H9 (cell line): ENCODE data around the gene MED15. TPM values are rescaled to one million over a fixed set of nuclear protein-coding genes. Genes with fewer than 3 reads are reported as not detected.

Experiments
- DNase-seq: peaks from one replicate; pipeline ENCODE4 v3.0.0-alpha.2; 2017
- H2AFZ ChIP-seq: one replicate; pipeline ENCODE4 v1.6.1; 2013; ENCODE audit warnings: mild to moderate bottlenecking, low read length, control low read depth, moderate library complexity
- H2AK5ac ChIP-seq: 2 replicates; pipeline ENCODE4 v1.6.1; 2013; ENCODE audit warnings: low read length, control low read depth, mixed read lengths; ENCODE audit not compliant: insufficient read length
- H2BK120ac ChIP-seq: one replicate; pipeline ENCODE4 v1.6.1; 2013; ENCODE audit warnings: low read depth, mild to moderate bottlenecking, low read length, control low read depth, inconsistent platforms; ENCODE audit not compliant: poor library complexity, severe bottlenecking
- H2BK12ac ChIP-seq: 2 replicates; pipeline ENCODE4 v1.6.1; 2013; ENCODE audit warnings: low read length, control low read depth, mixed read lengths, low read depth; ENCODE audit not compliant: insufficient read length
- H2BK15ac ChIP-seq: 2 replicates; pipeline ENCODE4 v1.6.1; 2013; ENCODE audit warnings: low read depth, low read length, control low read depth
- H2BK20ac ChIP-seq: one replicate; pipeline ENCODE4 v1.6.1; 2013; ENCODE audit warnings: low read depth, mild to moderate bottlenecking, low read length, control low read depth, inconsistent platforms; ENCODE audit not compliant: poor library complexity, severe bottlenecking
- H2BK5ac ChIP-seq: 2 replicates; pipeline ENCODE4 v1.6.1; 2013; ENCODE audit warnings: low read length, control low read depth, mixed read lengths; ENCODE audit not compliant: insufficient read length
- H3K14ac ChIP-seq: 2 replicates; pipeline ENCODE4 v1.6.1; 2013; ENCODE audit warnings: low read length, control low read depth; ENCODE audit not compliant: insufficient read depth
- H3K18ac ChIP-seq: 2 replicates; pipeline ENCODE4 v1.6.1; 2013; ENCODE audit warnings: low read depth, mild to moderate bottlenecking, mixed read lengths, low read length, control low read depth; ENCODE audit not compliant: insufficient read length
- H3K23ac ChIP-seq: 2 replicates; pipeline ENCODE4 v1.6.1; 2013; ENCODE audit warnings: low read length, control low read depth, mixed read lengths, low read depth; ENCODE audit not compliant: insufficient read length
- H3K23me2 ChIP-seq: 2 replicates; pipeline ENCODE4 v1.6.1; 2013; ENCODE audit warnings: low read depth, mild to moderate bottlenecking, mixed read lengths, low read length, control low read depth; ENCODE audit not compliant: insufficient read length, poor library complexity, severe bottlenecking
- H3K27ac ChIP-seq: 2 replicates; pipeline ENCODE4 v1.5.1; 2013; ENCODE audit warnings: low read length, control low read depth, mixed read lengths, low read depth; ENCODE audit not compliant: insufficient read length
- H3K27me3 ChIP-seq: 2 replicates; pipeline ENCODE4 v1.6.1; 2013; ENCODE audit warnings: low read length, control low read depth, inconsistent platforms; ENCODE audit not compliant: insufficient read depth
- H3K4ac ChIP-seq: 2 replicates; pipeline ENCODE4 v1.6.1; 2013; ENCODE audit warnings: low read depth, mild to moderate bottlenecking, control low read depth, inconsistent platforms, low read length, moderate library complexity
- H3K4me1 ChIP-seq: 2 replicates; pipeline ENCODE4 v1.6.1; 2013; ENCODE audit warnings: low read length, control low read depth, inconsistent platforms; ENCODE audit not compliant: insufficient read depth
- H3K4me2 ChIP-seq: 2 replicates; pipeline ENCODE4 v1.6.1; 2013; ENCODE audit warnings: low read length, control low read depth, mixed read lengths; ENCODE audit not compliant: insufficient read length, insufficient read depth
- H3K56ac ChIP-seq: 2 replicates; pipeline ENCODE4 v1.6.1; 2013; ENCODE audit warnings: low read depth, mild to moderate bottlenecking, mixed read lengths, low read length, control low read depth; ENCODE audit not compliant: insufficient read length
- H3K79me1 ChIP-seq: 2 replicates; pipeline ENCODE4 v1.6.1; 2013; ENCODE audit warnings: low read depth, mild to moderate bottlenecking, moderate library complexity, low read length, control low read depth, inconsistent platforms; ENCODE audit not compliant: insufficient read depth, poor library complexity, severe bottlenecking
- H3K79me2 ChIP-seq: 2 replicates; pipeline ENCODE4 v1.6.1; 2013; ENCODE audit warnings: low read length, control low read depth, inconsistent platforms; ENCODE audit not compliant: insufficient read depth
- H3K9ac ChIP-seq: 2 replicates; pipeline ENCODE4 v1.6.1; 2013; ENCODE audit warnings: low read length, control low read depth, mixed read lengths; ENCODE audit not compliant: insufficient read length; ENCODE audit errors: extremely low read depth
- H3K9me3 ChIP-seq: one replicate; pipeline ENCODE4 v1.6.1; 2013; ENCODE audit warnings: low read depth, low read length, inconsistent platforms; ENCODE audit not compliant: control insufficient read depth
- H3T11ph ChIP-seq: one replicate; pipeline ENCODE4 v1.6.1; 2013; ENCODE audit warnings: mild to moderate bottlenecking, low read length, control low read depth, inconsistent platforms
- H4K20me1 ChIP-seq: one replicate; pipeline ENCODE4 v1.6.1; 2013; ENCODE audit not compliant: control insufficient read depth, insufficient read length, insufficient read depth
- H4K5ac ChIP-seq: 2 replicates; pipeline ENCODE4 v1.6.1; 2013; ENCODE audit warnings: low read depth, mild to moderate bottlenecking, mixed read lengths, low read length, control low read depth; ENCODE audit not compliant: insufficient read length
- H4K8ac ChIP-seq: replicated peaks from 2 replicates; pipeline ENCODE4 v1.6.1; 2013; ENCODE audit warnings: low read length, control low read depth, mixed read lengths, low read depth; ENCODE audit not compliant: insufficient read length
- H4K91ac ChIP-seq: 2 replicates; pipeline ENCODE4 v1.6.1; 2013; ENCODE audit warnings: low read depth, mild to moderate bottlenecking, moderate library complexity, mixed read lengths, low read length, control low read depth; ENCODE audit not compliant: insufficient read length
- H3K27ac Mint-ChIP-seq, 3 experiments: 2 replicates in 2 of 3; 3 replicates in 1 of 3; pipeline ENCODE4 v1.8.0; 2020 to 2021; ENCODE audit warnings: mixed read lengths in 3 of 3, mild to moderate bottlenecking in 1 of 3, moderate library complexity in 1 of 3
- H3K27me3 Mint-ChIP-seq: 2 replicates; pipeline ENCODE4 v1.8.0; 2021; ENCODE audit warnings: low read depth, mild to moderate bottlenecking, moderate library complexity, mixed read lengths
- H3K36me3 Mint-ChIP-seq, 3 experiments: 2 replicates in 2 of 3; 3 replicates in 1 of 3; pipeline ENCODE4 v1.8.0; 2020 to 2021; ENCODE audit warnings: low read depth in 3 of 3, mixed read lengths in 3 of 3; ENCODE audit not compliant: insufficient read depth in 1 of 3
- H3K4me1 Mint-ChIP-seq, 2 experiments: 2 replicates each; pipeline ENCODE4 v1.8.0; 2020; ENCODE audit warnings: mixed read lengths in 2 of 2
- H3K4me3 Mint-ChIP-seq, 2 experiments: 2 replicates in 1 of 2; 3 replicates in 1 of 2; pipeline ENCODE4 v1.8.0; 2020 to 2021; ENCODE audit warnings: mild to moderate bottlenecking in 2 of 2, mixed read lengths in 2 of 2, moderate library complexity in 1 of 2
- H3K9me3 Mint-ChIP-seq, 2 experiments: 2 replicates in 1 of 2; 3 replicates in 1 of 2; pipeline ENCODE4 v1.8.0; 2020; ENCODE audit warnings: mild to moderate bottlenecking in 2 of 2, mixed read lengths in 2 of 2, moderate library complexity in 1 of 2
- WGBS: extraction: QIAGEN DNeasy Blood & Tissue Kit; methylation state at CpG from one replicate; pipeline ENCODE4 v1.1.7; 2013; ENCODE audit warnings: missing lambda C conversion rate, low lambda C conversion rate, mixed read lengths; ENCODE audit not compliant: insufficient read length; ENCODE audit errors: extremely low coverage; 5-methylcytosine and 5-hydroxymethylcytosine counted together
- long read RNA-seq: library from polyadenylated mRNA; unstranded; transcript quantifications from one replicate; pipeline ENCODE4 v2.0.0, GENCODE V29; 2020
- total RNA-seq: library from RNA; stranded (reverse); gene quantifications from 2 replicates; pipeline ENCODE4 v1.2.1, GENCODE V29; 2021
- TF ChIP-seq, protein P1 (sequence below): fragments of 200-600 bp; sonication (generic); conservative IDR thresholded peaks from 3 replicates; pipeline ENCODE4 v1.8.0; 2021; ENCODE audit warnings: antibody characterized with exemption, mild to moderate bottlenecking

Gene MED15, protein sequence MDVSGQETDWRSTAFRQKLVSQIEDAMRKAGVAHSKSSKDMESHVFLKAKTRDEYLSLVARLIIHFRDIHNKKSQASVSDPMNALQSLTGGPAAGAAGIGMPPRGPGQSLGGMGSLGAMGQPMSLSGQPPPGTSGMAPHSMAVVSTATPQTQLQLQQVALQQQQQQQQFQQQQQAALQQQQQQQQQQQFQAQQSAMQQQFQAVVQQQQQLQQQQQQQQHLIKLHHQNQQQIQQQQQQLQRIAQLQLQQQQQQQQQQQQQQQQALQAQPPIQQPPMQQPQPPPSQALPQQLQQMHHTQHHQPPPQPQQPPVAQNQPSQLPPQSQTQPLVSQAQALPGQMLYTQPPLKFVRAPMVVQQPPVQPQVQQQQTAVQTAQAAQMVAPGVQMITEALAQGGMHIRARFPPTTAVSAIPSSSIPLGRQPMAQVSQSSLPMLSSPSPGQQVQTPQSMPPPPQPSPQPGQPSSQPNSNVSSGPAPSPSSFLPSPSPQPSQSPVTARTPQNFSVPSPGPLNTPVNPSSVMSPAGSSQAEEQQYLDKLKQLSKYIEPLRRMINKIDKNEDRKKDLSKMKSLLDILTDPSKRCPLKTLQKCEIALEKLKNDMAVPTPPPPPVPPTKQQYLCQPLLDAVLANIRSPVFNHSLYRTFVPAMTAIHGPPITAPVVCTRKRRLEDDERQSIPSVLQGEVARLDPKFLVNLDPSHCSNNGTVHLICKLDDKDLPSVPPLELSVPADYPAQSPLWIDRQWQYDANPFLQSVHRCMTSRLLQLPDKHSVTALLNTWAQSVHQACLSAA
- total RNA-seq: 46.0 and 47.4 TPM in 2 replicates
- long read RNA-seq, transcript MED15-201 (18 exons, 3,351 nt): minor isoform, 7 of 102 reads
- long read RNA-seq, transcript MED15-202 (17 exons, 3,252 nt): major isoform, 22 of 102 reads
- long read RNA-seq, partial matches to known transcripts: 31 of 102 reads
- long read RNA-seq, other reads (novel, unspliced or antisense): 34 of 102 reads

DNA sequence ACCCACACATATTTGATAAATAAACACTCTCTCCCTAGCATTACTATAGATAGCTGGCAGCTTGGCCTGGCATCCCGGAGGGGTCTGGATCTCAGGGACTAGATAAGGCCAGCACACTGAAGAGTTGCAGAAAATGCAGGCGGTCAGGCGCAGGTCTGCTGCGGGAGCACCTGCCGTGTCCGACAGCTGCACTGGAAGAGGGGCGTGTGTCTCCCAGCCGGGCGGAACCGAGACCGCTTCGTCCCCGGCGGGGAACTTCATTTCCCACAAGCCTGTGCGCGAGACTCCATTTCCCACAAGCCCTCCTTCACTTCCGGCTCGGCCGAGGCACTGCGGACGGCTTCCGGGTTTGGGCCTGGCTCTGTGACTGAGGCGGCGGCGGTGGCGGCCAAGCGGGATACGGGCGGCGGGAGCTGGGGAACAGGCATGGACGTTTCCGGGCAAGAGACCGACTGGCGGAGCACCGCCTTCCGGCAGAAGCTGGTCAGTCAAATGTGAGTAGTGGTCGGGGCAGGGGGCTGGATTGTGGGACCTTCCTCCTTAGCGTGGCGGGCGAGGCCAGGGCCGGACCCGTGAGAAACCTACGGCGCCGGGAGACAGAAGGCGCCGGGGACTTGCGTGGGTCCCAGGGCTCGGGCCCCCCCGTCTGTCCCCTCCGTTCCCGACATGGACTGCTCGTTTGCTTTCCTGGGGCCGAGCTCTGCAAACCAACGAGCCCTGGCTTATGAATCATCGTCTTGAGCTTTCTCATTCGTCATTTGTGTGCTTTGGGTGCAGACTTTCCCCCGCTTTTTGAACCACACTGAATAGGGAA, at the start of gene MED15:
Gene MED15, plus strand, starts transcription at position 358 of the 814 bp plus-strand sequence. Its CDS starts 69 bp downstream, at position 427.
- Histone ChIP-seq H4K5ac (no peak within 1 kb of the TSS), H2BK5ac (no peak within 1 kb of the TSS), H3K23me2 (peaks cover 8% of the 10 kb centered on the region), H4K8ac (no peak within 1 kb of the TSS), H4K91ac (no peak within 1 kb of the TSS), H3K56ac (no peak within 1 kb of the TSS), H3K23ac (no peak within 1 kb of the TSS), H3K27ac (no peak within 1 kb of the TSS), H3K4ac (no peak within 1 kb of the TSS), H3K9me3 (no peaks in the 10 kb centered on the region), H2AFZ (peak within 1 kb of the TSS; percentile 60), H3K14ac (peak within 1 kb of the TSS; percentile 90), H4K20me1 (no peaks in the 10 kb centered on the region), H3K18ac (peak within 1 kb of the TSS; percentile 81), H3K79me1 (no peaks in the 10 kb centered on the region), H3K4me2 (peak within 1 kb of the TSS; percentile 89), H3K9ac (peak within 1 kb of the TSS; percentile 84), H2BK20ac (no peak within 1 kb of the TSS), H2BK120ac (no peak within 1 kb of the TSS), H3K79me2 (peaks cover 21% of the 10 kb centered on the region; the same call in 1 of the 2 replicates), H3K4me1 (peaks cover 7% of the 10 kb centered on the region; the same call in 1 of the 2 replicates), H2AK5ac (no peak within 1 kb of the TSS), H2BK15ac (no peak within 1 kb of the TSS), H3T11ph (no peak within 1 kb of the TSS), H3K27me3 (no peaks in the 10 kb centered on the region), H2BK12ac (no peak within 1 kb of the TSS)
- Mint-ChIP-seq H3K4me1 (peaks cover 41 to 47% of the 10 kb centered on the region in 2 experiments), H3K27ac (peak within 1 kb of the TSS; percentile 74 to 97 (median 84); a peak in 6 of 7 replicates), H3K9me3 (no peaks in the 10 kb centered on the region; a peak in 1 of 5 replicates), H3K27me3 (peaks cover 2% of the 10 kb centered on the region), H3K36me3 (peaks cover 0 to 7% (median 4%) of the 10 kb centered on the region in 3 experiments; a peak in 3 of 7 replicates), H3K4me3 (peak within 1 kb of the TSS; percentile 94)
- WGBS: no CpG with 5 or more reads among the region's 58 CpGs
- DNase-seq: peak; percentile 94
- TF ChIP-seq, protein P1, sequence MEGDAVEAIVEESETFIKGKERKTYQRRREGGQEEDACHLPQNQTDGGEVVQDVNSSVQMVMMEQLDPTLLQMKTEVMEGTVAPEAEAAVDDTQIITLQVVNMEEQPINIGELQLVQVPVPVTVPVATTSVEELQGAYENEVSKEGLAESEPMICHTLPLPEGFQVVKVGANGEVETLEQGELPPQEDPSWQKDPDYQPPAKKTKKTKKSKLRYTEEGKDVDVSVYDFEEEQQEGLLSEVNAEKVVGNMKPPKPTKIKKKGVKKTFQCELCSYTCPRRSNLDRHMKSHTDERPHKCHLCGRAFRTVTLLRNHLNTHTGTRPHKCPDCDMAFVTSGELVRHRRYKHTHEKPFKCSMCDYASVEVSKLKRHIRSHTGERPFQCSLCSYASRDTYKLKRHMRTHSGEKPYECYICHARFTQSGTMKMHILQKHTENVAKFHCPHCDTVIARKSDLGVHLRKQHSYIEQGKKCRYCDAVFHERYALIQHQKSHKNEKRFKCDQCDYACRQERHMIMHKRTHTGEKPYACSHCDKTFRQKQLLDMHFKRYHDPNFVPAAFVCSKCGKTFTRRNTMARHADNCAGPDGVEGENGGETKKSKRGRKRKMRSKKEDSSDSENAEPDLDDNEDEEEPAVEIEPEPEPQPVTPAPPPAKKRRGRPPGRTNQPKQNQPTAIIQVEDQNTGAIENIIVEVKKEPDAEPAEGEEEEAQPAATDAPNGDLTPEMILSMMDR: no peak
